ENCODE data around the gene SRBD1.

- TF ChIP-seq, protein P1, sequence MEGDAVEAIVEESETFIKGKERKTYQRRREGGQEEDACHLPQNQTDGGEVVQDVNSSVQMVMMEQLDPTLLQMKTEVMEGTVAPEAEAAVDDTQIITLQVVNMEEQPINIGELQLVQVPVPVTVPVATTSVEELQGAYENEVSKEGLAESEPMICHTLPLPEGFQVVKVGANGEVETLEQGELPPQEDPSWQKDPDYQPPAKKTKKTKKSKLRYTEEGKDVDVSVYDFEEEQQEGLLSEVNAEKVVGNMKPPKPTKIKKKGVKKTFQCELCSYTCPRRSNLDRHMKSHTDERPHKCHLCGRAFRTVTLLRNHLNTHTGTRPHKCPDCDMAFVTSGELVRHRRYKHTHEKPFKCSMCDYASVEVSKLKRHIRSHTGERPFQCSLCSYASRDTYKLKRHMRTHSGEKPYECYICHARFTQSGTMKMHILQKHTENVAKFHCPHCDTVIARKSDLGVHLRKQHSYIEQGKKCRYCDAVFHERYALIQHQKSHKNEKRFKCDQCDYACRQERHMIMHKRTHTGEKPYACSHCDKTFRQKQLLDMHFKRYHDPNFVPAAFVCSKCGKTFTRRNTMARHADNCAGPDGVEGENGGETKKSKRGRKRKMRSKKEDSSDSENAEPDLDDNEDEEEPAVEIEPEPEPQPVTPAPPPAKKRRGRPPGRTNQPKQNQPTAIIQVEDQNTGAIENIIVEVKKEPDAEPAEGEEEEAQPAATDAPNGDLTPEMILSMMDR (IDR thresholded peaks at IDR 0.05) = no peak
- TF ChIP-seq POLR2A (IDR thresholded peaks at IDR 0.05; ENCODE audit: low read depth) (no peak), EP300 (IDR thresholded peaks at IDR 0.05) (no peak)
These were observed 27.1 kb downstream of the SRBD1 start for GRCh38 chr2:45583977-45584376.

Data from esophagus muscularis mucosa (tissue), 4 donors.